Measurements from ENCODE around the gene HOXC6. TPM values are rescaled to one million over a fixed set of nuclear protein-coding genes. Genes with fewer than 3 reads are reported as not detected.

Gene HOXC6
- total RNA-seq, 2 donors from 2014 or later = not detected

- Mint-ChIP-seq H3K36me3 (ENCODE audit: low read depth) (peaks cover 3% of the 10 kb centered on the region), H3K27ac (no peak overlapping the region), H3K4me3 (peak overlapping the region; percentile 26), H3K4me1 (peaks cover 18% of the 10 kb centered on the region), H3K27me3 (peaks cover 91% of the 10 kb centered on the region)
- no peak for ATAC-seq
- no peak for DNase-seq
- H3K9me3 ChIP-seq (ENCODE audit: control insufficient read depth, low read length, poor library complexity, severe bottlenecking) = no peaks in the 10 kb centered on the region
Observed at GRCh38 chr12:54045868-54046521, 17.8 kb downstream of the HOXC6 start.

DNA sequence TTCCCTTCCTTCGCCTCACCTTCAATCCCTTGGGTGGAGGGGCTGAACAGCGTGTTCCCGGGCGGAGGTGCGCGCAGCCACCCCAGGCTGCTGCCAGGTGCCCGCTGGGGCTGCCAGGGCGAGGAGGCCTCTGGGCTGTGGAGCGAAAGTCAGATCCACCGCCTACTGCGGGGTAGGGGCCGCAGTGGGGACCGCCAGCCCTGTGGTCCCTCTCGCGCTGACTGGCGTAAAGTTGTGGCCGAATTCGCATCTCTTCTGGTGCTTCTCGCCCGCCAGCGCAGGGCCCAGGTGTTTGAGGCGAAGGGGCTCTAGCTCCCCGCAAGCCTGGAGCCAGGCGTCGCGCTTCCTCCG is 18.5 kb downstream of the HOXC6 start:
- ATAC-seq (no peak), DNase-seq (no peak)
- Mint-ChIP-seq H3K36me3 (ENCODE audit: low read depth) (peaks cover 4% of the 10 kb centered on the region), H3K27me3 (peaks cover 98% of the 10 kb centered on the region), H3K4me1 (peaks cover 22% of the 10 kb centered on the region), H3K4me3 (no peak overlapping the region), H3K27ac (no peak overlapping the region)
- no peaks in the 10 kb centered on the region for H3K9me3 ChIP-seq (ENCODE audit: control insufficient read depth, low read length, poor library complexity, severe bottlenecking)

DNA sequence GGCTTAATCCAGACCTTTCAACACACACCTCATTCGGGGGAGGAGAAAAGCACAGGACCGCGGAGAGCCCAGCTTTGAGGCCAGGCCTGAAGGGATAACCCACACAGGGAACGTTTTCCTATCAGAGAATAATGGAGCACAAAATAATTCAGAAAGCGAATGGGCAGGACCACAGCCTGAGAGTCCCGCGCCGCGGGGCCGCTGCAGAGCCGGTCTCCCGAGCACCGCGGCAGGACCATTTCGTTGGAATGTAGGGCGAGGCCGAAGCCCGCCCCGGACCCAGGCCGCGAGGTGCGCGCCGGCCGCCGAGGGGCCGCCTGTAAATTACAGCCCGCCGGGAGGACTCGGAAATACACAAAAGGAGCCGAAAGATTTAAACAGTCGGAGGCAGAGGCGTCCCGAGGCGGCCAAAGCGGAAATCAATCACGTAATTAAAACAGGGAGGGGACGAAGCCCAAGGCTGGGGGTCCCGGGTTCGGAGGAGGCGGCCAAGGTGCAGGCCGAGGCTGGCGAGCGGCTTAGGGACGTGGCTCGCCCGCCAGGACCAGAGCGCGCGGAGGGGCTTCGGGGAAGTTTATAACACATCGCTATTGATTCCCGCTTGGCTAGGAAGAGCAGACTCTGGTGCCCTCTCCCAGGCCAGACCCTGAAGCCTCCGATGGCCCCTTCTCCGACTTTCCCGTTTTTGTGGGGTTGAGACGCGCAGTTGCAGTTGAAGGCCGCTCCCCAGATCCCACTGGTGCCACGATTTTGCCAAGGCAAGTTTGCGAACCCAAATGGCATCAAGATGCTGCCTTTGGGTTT is 19.1 kb downstream of the HOXC6 start:
- H3K27me3 Mint-ChIP-seq = peaks cover 99% of the 10 kb centered on the region
- peak overlapping the region; percentile 21 for H3K4me3 Mint-ChIP-seq
- H3K9me3 ChIP-seq (ENCODE audit: control insufficient read depth, low read length, poor library complexity, severe bottlenecking) = no peaks in the 10 kb centered on the region
- no peak overlapping the region for H3K27ac Mint-ChIP-seq
- DNase-seq (no peak), ATAC-seq (no peak)
- peaks cover 5% of the 10 kb centered on the region for H3K36me3 Mint-ChIP-seq (ENCODE audit: low read depth)
- peaks cover 24% of the 10 kb centered on the region for H3K4me1 Mint-ChIP-seq

- Mint-ChIP-seq H3K27ac (no peak overlapping the region), H3K4me3 (peak overlapping the region; percentile 21), H3K27me3 (peaks cover 99% of the 10 kb centered on the region)
Observed at GRCh38 chr12:54047964-54048303, 19.7 kb downstream of the HOXC6 start.

DNA sequence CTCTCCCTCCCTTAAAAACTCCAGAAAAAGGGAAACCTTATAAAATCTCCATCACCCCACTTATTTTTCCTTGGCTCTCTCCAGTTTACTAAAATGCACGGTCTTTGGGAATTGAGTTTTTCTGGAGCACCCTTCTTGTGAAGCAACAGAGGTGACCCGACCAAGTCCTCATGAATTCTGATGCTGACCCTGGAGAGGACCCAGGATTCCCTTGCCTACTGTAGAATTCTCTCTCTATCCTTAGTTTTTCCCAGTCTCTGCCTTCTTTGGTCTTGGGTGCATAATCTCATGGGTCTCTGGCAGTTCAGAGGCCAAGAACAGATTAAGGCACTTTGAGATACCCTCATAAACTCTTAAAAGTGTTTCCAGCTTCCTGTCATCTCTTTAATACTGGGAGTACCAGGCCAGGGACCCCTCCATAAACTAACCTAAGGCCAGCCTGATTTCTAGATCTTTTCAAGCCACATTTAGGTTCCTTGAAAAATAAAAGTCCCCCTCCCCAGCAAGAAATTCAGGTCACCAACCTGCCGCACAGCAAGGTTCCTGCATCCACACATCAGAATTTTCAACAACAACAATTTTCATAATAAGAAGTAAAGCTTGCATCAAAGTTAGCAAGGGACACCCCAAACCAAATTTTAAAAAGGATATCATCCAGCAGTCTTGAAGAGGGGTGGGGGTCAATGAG is 20.3 kb downstream of the HOXC6 start:
- no peak for DNase-seq
- no peak overlapping the region for H3K27ac Mint-ChIP-seq
- peaks cover 98% of the 10 kb centered on the region for H3K27me3 Mint-ChIP-seq
- no peaks in the 10 kb centered on the region for H3K9me3 ChIP-seq (ENCODE audit: control insufficient read depth, low read length, poor library complexity, severe bottlenecking)
- no peak overlapping the region for H3K4me3 Mint-ChIP-seq
- ATAC-seq = no peak
- H3K4me1 Mint-ChIP-seq = peaks cover 27% of the 10 kb centered on the region
- peaks cover 5% of the 10 kb centered on the region for H3K36me3 Mint-ChIP-seq (ENCODE audit: low read depth)

More at GRCh38 chr12:54047964-54048303, 19.7 kb downstream of the HOXC6 start:
- ATAC-seq (no peak), DNase-seq (no peak)
- Mint-ChIP-seq H3K4me1 (peaks cover 27% of the 10 kb centered on the region), H3K36me3 (ENCODE audit: low read depth) (peaks cover 5% of the 10 kb centered on the region)
- no peaks in the 10 kb centered on the region for H3K9me3 ChIP-seq (ENCODE audit: control insufficient read depth, low read length, poor library complexity, severe bottlenecking)

DNA sequence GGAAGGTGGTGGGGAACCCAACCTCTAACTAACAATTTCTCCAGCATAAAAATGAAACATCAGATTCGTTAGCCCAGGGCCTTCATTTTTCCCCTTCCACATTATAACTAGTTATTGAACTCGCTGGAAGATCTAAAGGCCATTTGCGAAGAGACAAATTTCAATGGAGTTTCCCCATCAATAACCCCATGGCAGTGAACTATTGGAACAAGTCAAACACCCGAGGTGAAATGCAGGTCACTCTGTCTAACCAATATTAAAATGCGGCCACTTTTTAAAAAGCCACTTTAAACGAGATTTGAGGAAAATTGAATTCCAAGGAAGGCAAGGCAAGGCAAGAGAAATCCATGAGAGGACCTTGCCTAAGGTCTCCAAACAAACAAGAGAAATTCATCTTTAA is 20.9 kb downstream of the HOXC6 start:
- no peak for ATAC-seq

GRCh38 chr12:54050482-54050810 is 22.2 kb downstream of the HOXC6 start:
- no peak overlapping the region for H3K27ac Mint-ChIP-seq
- H3K4me3 Mint-ChIP-seq = no peak overlapping the region
- DNase-seq = no peak
- peaks cover 97% of the 10 kb centered on the region for H3K27me3 Mint-ChIP-seq
- H3K9me3 ChIP-seq (ENCODE audit: control insufficient read depth, low read length, poor library complexity, severe bottlenecking) = no peaks in the 10 kb centered on the region
- ATAC-seq = no peak
- peaks cover 30% of the 10 kb centered on the region for H3K4me1 Mint-ChIP-seq
- H3K36me3 Mint-ChIP-seq (ENCODE audit: low read depth) = peaks cover 7% of the 10 kb centered on the region

More for the DNA sequence above, 20.9 kb downstream of the HOXC6 start:
- Mint-ChIP-seq H3K27me3 (peaks cover 98% of the 10 kb centered on the region), H3K4me3 (no peak overlapping the region), H3K4me1 (peaks cover 27% of the 10 kb centered on the region), H3K36me3 (ENCODE audit: low read depth) (peaks cover 5% of the 10 kb centered on the region), H3K27ac (no peak overlapping the region)
- H3K9me3 ChIP-seq (ENCODE audit: control insufficient read depth, low read length, poor library complexity, severe bottlenecking) = no peaks in the 10 kb centered on the region
- no peak for DNase-seq

GRCh38 chr12:54051026-54051842 is 23.0 kb downstream of the HOXC6 start:
- no peak for ATAC-seq
- Mint-ChIP-seq H3K4me1 (peaks cover 30% of the 10 kb centered on the region), H3K27ac (no peak overlapping the region), H3K36me3 (ENCODE audit: low read depth) (peaks cover 7% of the 10 kb centered on the region), H3K27me3 (peaks cover 97% of the 10 kb centered on the region), H3K4me3 (no peak overlapping the region)
- H3K9me3 ChIP-seq (ENCODE audit: control insufficient read depth, low read length, poor library complexity, severe bottlenecking) = no peaks in the 10 kb centered on the region
- DNase-seq = no peak

- H3K36me3 Mint-ChIP-seq (ENCODE audit: low read depth) = peaks cover 9% of the 10 kb centered on the region
- H3K4me1 Mint-ChIP-seq = peaks cover 29% of the 10 kb centered on the region
Observed at GRCh38 chr12:54051874-54052437, 23.7 kb downstream of the HOXC6 start.

DNA sequence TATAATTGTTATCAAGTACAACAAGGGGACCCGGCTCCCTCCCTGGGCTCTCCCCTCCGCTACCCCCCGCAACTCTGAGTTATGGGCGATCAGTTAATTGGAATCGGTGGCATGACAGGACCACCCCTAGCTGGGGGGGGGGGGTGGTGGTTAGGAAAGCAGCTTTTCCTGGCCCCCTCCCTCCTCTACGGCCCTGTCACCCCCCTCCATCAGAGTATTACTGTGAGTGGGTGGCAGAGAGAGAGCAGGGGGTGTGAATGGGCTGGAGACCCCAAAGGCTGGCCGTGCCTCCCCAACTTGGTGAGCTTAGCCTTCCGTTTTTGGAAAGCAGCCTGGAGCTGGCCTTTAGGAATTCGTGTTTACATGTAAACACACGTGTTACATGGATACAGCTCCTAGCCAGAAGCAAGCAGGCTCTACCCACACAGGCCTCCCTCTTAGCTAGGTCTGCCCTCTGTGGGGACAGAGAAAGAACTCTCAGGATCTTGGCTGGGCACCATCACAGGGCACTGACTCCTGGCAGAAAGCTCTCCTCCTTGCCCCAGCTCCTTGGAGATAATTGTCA is 24.3 kb downstream of the HOXC6 start:
- H3K4me1 Mint-ChIP-seq = peaks cover 26% of the 10 kb centered on the region
- peaks cover 9% of the 10 kb centered on the region for H3K36me3 Mint-ChIP-seq (ENCODE audit: low read depth)
- H3K4me3 Mint-ChIP-seq = peak overlapping the region; percentile 49
- DNase-seq (no peak), ATAC-seq (no peak)
- no peak overlapping the region for H3K27ac Mint-ChIP-seq
- no peaks in the 10 kb centered on the region for H3K9me3 ChIP-seq (ENCODE audit: control insufficient read depth, low read length, poor library complexity, severe bottlenecking)
- peaks cover 95% of the 10 kb centered on the region for H3K27me3 Mint-ChIP-seq

More at GRCh38 chr12:54051874-54052437, 23.7 kb downstream of the HOXC6 start:
- Mint-ChIP-seq H3K4me3 (no peak overlapping the region), H3K27me3 (peaks cover 94% of the 10 kb centered on the region), H3K27ac (no peak overlapping the region)
- ATAC-seq (no peak), DNase-seq (no peak)
- no peaks in the 10 kb centered on the region for H3K9me3 ChIP-seq (ENCODE audit: control insufficient read depth, low read length, poor library complexity, severe bottlenecking)

GRCh38 chr12:54053003-54053750 is 24.9 kb downstream of the HOXC6 start:
- ATAC-seq (peak; percentile 37), DNase-seq (no peak)
- no peak overlapping the region for H3K27ac Mint-ChIP-seq

More at GRCh38 chr12:54053003-54053750, 24.9 kb downstream of the HOXC6 start:
- no peaks in the 10 kb centered on the region for H3K9me3 ChIP-seq (ENCODE audit: control insufficient read depth, low read length, poor library complexity, severe bottlenecking)
- Mint-ChIP-seq H3K4me3 (peak overlapping the region; percentile 49), H3K36me3 (ENCODE audit: low read depth) (peaks cover 9% of the 10 kb centered on the region), H3K27me3 (peaks cover 95% of the 10 kb centered on the region), H3K4me1 (peaks cover 24% of the 10 kb centered on the region)

Data from T-helper 17 cell (primary cell).